A549 (cell line): ENCODE measurements around the gene MAZ.

ENCODE experiments used
- CBX8 ChIP-seq: fragments of 200-600 bp; sonication (generic); IDR thresholded peaks from 2 replicates; pipeline ENCODE4 v1.6.1; 2016
- CEBPB ChIP-seq, 2 experiments: fragments of >200 bp in 1 of 2; sonication (Bioruptor Twin) in 1 of 2; formaldehyde crosslinking in 1 of 2; IDR thresholded peaks; 2 replicates each; pipeline ENCODE4 v1.6.1; 2012 to 2016
- CTCF ChIP-seq: fragments of >200 bp; sonication (Bioruptor Twin); formaldehyde crosslinking; IDR thresholded peaks from 3 replicates; pipeline ENCODE4 v1.5.1; 2016
- HDAC2 ChIP-seq: fragments of 200-600 bp; sonication (generic); IDR thresholded peaks from 2 replicates; pipeline ENCODE4 v1.6.1; 2016
- KDM5A ChIP-seq: fragments of 200-600 bp; sonication (generic); IDR thresholded peaks from 2 replicates; pipeline ENCODE4 v1.6.1; 2016; ENCODE audit warnings: antibody characterized with exemption, mild to moderate bottlenecking
- MAFK ChIP-seq: fragments of 450-650 bp; IDR thresholded peaks from 2 replicates; pipeline ENCODE4 v1.6.1; 2014; ENCODE audit not compliant: partially characterized antibody
- MAX ChIP-seq: IDR thresholded peaks from 2 replicates; pipeline ENCODE4 v1.6.1; 2012
- NR3C1 ChIP-seq: fragments of >200 bp; sonication (Bioruptor Twin); formaldehyde crosslinking; IDR thresholded peaks from 3 replicates; pipeline ENCODE4 v1.6.1; 2017
- PBX3 ChIP-seq: IDR thresholded peaks from 2 replicates; pipeline ENCODE4 v1.6.1; 2012
- PHF8 ChIP-seq: fragments of 200-600 bp; sonication (generic); IDR thresholded peaks from 2 replicates; pipeline ENCODE4 v1.6.1; 2016; ENCODE audit warnings: low read depth, mild to moderate bottlenecking, antibody characterized with exemption, moderate library complexity, borderline replicate concordance
- POLR2A ChIP-seq: IDR thresholded peaks from 2 replicates; pipeline ENCODE4 v1.6.1; 2012; ENCODE audit warnings: mild to moderate bottlenecking, low read length
- RAD21 ChIP-seq, 2 experiments: fragments of >200 bp in 1 of 2; sonication (Bioruptor Twin) in 1 of 2; formaldehyde crosslinking in 1 of 2; IDR thresholded peaks in 1 of 2; conservative IDR thresholded peaks in 1 of 2; 2 replicates in 1 of 2; 3 replicates in 1 of 2; pipeline ENCODE4 v1.6.1; 2012 to 2018; ENCODE audit warnings: inconsistent platforms in 1 of 2
- RCOR1 ChIP-seq: fragments of 150-350 bp; IDR thresholded peaks from 2 replicates; pipeline ENCODE4 v1.6.1; 2014; ENCODE audit warnings: antibody characterized with exemption, low read length, low read depth
- SMC3 ChIP-seq: fragments of >200 bp; sonication (Bioruptor Twin); formaldehyde crosslinking; IDR thresholded peaks from 3 replicates; pipeline ENCODE4 v1.6.1; 2018; ENCODE audit warnings: inconsistent platforms

GRCh38 chr16:29769507-29769906 is 36.8 kb upstream of the MAZ start:
- no peak for TF ChIP-seq PBX3
- TF ChIP-seq RCOR1 = no peak
- no peak for TF ChIP-seq KDM5A
- no peak for TF ChIP-seq RAD21 (conservative IDR thresholded peaks at IDR 0.05 in 1 of 2, IDR thresholded peaks at IDR 0.05 in 1 of 2)
- no peak for TF ChIP-seq CTCF
- no peak for TF ChIP-seq NR3C1
- TF ChIP-seq PHF8 = no peak
- TF ChIP-seq POLR2A = no peak
- no peak for TF ChIP-seq SMC3
- no peak for TF ChIP-seq MAFK
- no peak for TF ChIP-seq MAX
- no peak for TF ChIP-seq CBX8
- no peak for TF ChIP-seq CEBPB (IDR thresholded peaks at IDR 0.05)
- no peak for TF ChIP-seq HDAC2
